K562 (cell line): ENCODE measurements around the gene RGS19. TPM values are rescaled to one million over a fixed set of nuclear protein-coding genes. Genes with fewer than 3 reads are reported as not detected.

Experiments
- ATF4 ChIP-seq: fragments of 450-650 bp; formaldehyde crosslinking; IDR thresholded peaks from 2 replicates; pipeline ENCODE4 v1.4.0; 2022; ENCODE audit warnings: mild to moderate bottlenecking, moderate library complexity
- BRF1 ChIP-seq: IDR thresholded peaks from 3 replicates; pipeline ENCODE4 v1.6.1; 2011; ENCODE audit warnings: borderline replicate concordance, mild to moderate bottlenecking; ENCODE audit not compliant: insufficient read length; ENCODE audit errors: extremely low read depth
- CBX8 ChIP-seq: fragments of 200-600 bp; sonication (generic); IDR thresholded peaks from 2 replicates; pipeline ENCODE4 v1.6.1; 2012; ENCODE audit warnings: borderline replicate concordance, mixed run types, low read depth, mild to moderate bottlenecking, moderate library complexity, mixed read lengths, low read length, control low read depth, inconsistent platforms; ENCODE audit not compliant: poor library complexity, severe bottlenecking; ENCODE audit errors: extremely low read depth
- CCNT2 ChIP-seq: IDR thresholded peaks from 2 replicates; pipeline ENCODE4 v1.6.1; 2011; ENCODE audit warnings: borderline replicate concordance, low read depth, mild to moderate bottlenecking, moderate library complexity, mixed read lengths, low read length; ENCODE audit not compliant: insufficient read length; ENCODE audit errors: extremely low read depth
- FOXO4 ChIP-seq: fragments of 450-650 bp; formaldehyde crosslinking; IDR thresholded peaks from 2 replicates; pipeline ENCODE4 v1.4.0; 2020; ENCODE audit warnings: mild to moderate bottlenecking, moderate library complexity
- GTF2F1 ChIP-seq: IDR thresholded peaks from 2 replicates; pipeline ENCODE4 v1.6.1; 2011; ENCODE audit warnings: low read depth, low read length, improper control_type of control experiment
- HDAC2 ChIP-seq: fragments of 450-650 bp; IDR thresholded peaks from 2 replicates; pipeline ENCODE4 v1.6.1; 2016; ENCODE audit warnings: mild to moderate bottlenecking
- ILF3 ChIP-seq: fragments of 450-650 bp; IDR thresholded peaks from 2 replicates; pipeline ENCODE4 v1.6.1; 2018; ENCODE audit warnings: antibody characterized with exemption, mild to moderate bottlenecking, moderate library complexity, borderline replicate concordance
- KDM5B ChIP-seq: fragments of 200-600 bp; sonication (generic); IDR thresholded peaks from 2 replicates; pipeline ENCODE4 v1.6.1; 2012; ENCODE audit warnings: low read depth, mild to moderate bottlenecking, moderate library complexity, low read length, control low read depth, inconsistent platforms; ENCODE audit not compliant: insufficient replicate concordance
- MAX ChIP-seq: sonication (generic); formaldehyde crosslinking; IDR thresholded peaks from 2 replicates; pipeline ENCODE4 v1.9.0; 2022; ENCODE audit warnings: mild to moderate bottlenecking, missing genetic modification reagents
- NR3C1 ChIP-seq: sonication (generic); formaldehyde crosslinking; IDR thresholded peaks from 2 replicates; pipeline ENCODE4 v1.8.1; 2022; ENCODE audit warnings: missing genetic modification reagents
- RFX7 ChIP-seq: fragments of 250-450 bp; sonication (Bioruptor Pico); IDR thresholded peaks from 2 replicates; pipeline ENCODE4 v1.5.1; 2021; ENCODE audit warnings: mild to moderate bottlenecking
- SIN3B ChIP-seq: fragments of 450-650 bp; IDR thresholded peaks from 2 replicates; pipeline ENCODE4 v1.6.1; 2017; ENCODE audit warnings: low read depth, mild to moderate bottlenecking, moderate library complexity
- THRA ChIP-seq: fragments of 450-650 bp; IDR thresholded peaks from 2 replicates; pipeline ENCODE4 v1.6.1; 2017; ENCODE audit warnings: mild to moderate bottlenecking, moderate library complexity
- UBTF ChIP-seq, 2 experiments: IDR thresholded peaks; 2 replicates each; pipeline ENCODE4 v1.6.1; 2012; ENCODE audit warnings: improper control_type of control experiment in 2 of 2, low read depth in 2 of 2, low read length in 2 of 2, borderline replicate concordance in 1 of 2
- ZC3H4 ChIP-seq: sonication (generic); formaldehyde crosslinking; IDR thresholded peaks from 2 replicates; pipeline ENCODE4 v1.9.0; 2021; ENCODE audit warnings: missing genetic modification reagents, borderline replicate concordance
- ZNF263 ChIP-seq: sonication (generic); formaldehyde crosslinking; IDR thresholded peaks from 2 replicates; pipeline ENCODE4 v1.8.0; 2022; ENCODE audit warnings: mild to moderate bottlenecking, missing genetic modification reagents, borderline replicate concordance
- ZNF282 ChIP-seq: sonication (generic); formaldehyde crosslinking; IDR thresholded peaks from 2 replicates; pipeline ENCODE4 v1.8.1; 2023; ENCODE audit warnings: missing genetic modification reagents
- ZNF655 ChIP-seq: fragments of 250-450 bp; sonication (Bioruptor Pico); IDR thresholded peaks from 2 replicates; pipeline ENCODE4 v1.5.0; 2021
- ZNF707 ChIP-seq: fragments of 250-450 bp; sonication (Bioruptor Pico); conservative IDR thresholded peaks from 2 replicates; pipeline ENCODE4 v1.8.0; 2022; ENCODE audit warnings: inconsistent platforms, mild to moderate bottlenecking, moderate library complexity
- polyA plus RNA-seq, 8 experiments: library from polyadenylated mRNA; depleted of rRNA in 4 of 8; stranded (reverse) in 5 of 8; unstranded in 3 of 8; fragments of >200 nt; fragmentation: Nextera tagmentation in 2 of 8; fragmentation: Illumina TruSeq in 1 of 8; extraction: Ambion mirVana in 2 of 8; extraction: Trizol in 1 of 8; gene quantifications; 2 replicates each; pipeline versions ENCODE4 v1.2.1 to v1.2.3, GENCODE V29; 2011 to 2014; ENCODE audit warnings: inconsistent platforms in 1 of 8, missing spikeins in 1 of 8
- total RNA-seq, 7 experiments: library from RNA; depleted of rRNA in 6 of 7; stranded (reverse); fragments of >200 nt in 6 of 7; fragmentation: Illumina TruSeq in 2 of 7; extraction: Trizol in 2 of 7; gene quantifications; 2 replicates each; pipeline versions ENCODE4 v1.2.1 to v1.2.3, GENCODE V29; 2011 to 2021; ENCODE audit warnings: low replicate concordance in 1 of 7

Gene RGS19
- total and polyA plus RNA-seq, 9 of the 15 experiments (the other 6 are each of a cell fraction or from before 2014, with no cell fraction given) = 0.41 to 23.7 (median 14.6) TPM

- TF ChIP-seq UBTF (IDR thresholded peaks at IDR 0.05; ENCODE audit: borderline replicate concordance in 1 of 2, low read depth in 2 of 2, low read length in 2 of 2) (no peak), HDAC2 (no peak), CCNT2 (no peak), SIN3B (no peak), NR3C1 (CRISPR knock-in tag) (no peak), THRA (no peak), RFX7 (no peak), ZNF282 (CRISPR knock-in tag) (no peak), CBX8 (no peak), KDM5B (no peak), ATF4 (CRISPR knock-in tag) (no peak), ZNF655 (CRISPR knock-in tag) (no peak), BRF1 (no peak), ILF3 (no peak), ZNF707 (CRISPR knock-in tag) (no peak), MAX (peak; percentile 51; the same call in 1 of the 2 replicates), GTF2F1 (no peak), ZC3H4 (no peak), FOXO4 (CRISPR knock-in tag) (no peak), ZNF263 (CRISPR knock-in tag) (peak; percentile 66)
These were observed 40.5 kb upstream of the RGS19 start (continued) for GRCh38 chr20:64119681-64120341.
